Psoas muscle (tissue), 8 donors: Measurements from ENCODE around the gene LSM7. TPM values are rescaled to one million over a fixed set of nuclear protein-coding genes. Genes with fewer than 3 reads are reported as not detected.

ENCODE experiments used
- ATAC-seq, 4 donors: fragments of 200-7000 bp; cut with Tn5 transposase; one replicate each; pipeline ENCODE4 v1.9.1; 2020; ENCODE audit warnings: moderate library complexity in 3 of 4, mild to moderate bottlenecking in 2 of 4
- DNase-seq, 2 donors: peaks; one replicate each; pipeline ENCODE4 v3.0.0-alpha.2; 2020
- H3K27ac ChIP-seq: fragments of 200-600 bp; one replicate; pipeline ENCODE4 v1.8.0; 2022
- H3K27me3 ChIP-seq, 3 donors: fragments of 200-600 bp in 1 of 3; one replicate each; pipeline versions ENCODE4 v1.6.1 to v1.8.0; 2013 to 2022; ENCODE audit warnings: low read length in 2 of 3, mild to moderate bottlenecking in 2 of 3, moderate library complexity in 1 of 3; ENCODE audit not compliant: insufficient read depth in 3 of 3
- H3K36me3 ChIP-seq, 2 donors: fragments of 200-600 bp in 1 of 2; one replicate each; pipeline versions ENCODE4 v1.6.1 to v1.8.0; 2013 to 2022; ENCODE audit warnings: low read depth in 1 of 2, mild to moderate bottlenecking in 1 of 2, moderate library complexity in 1 of 2; ENCODE audit not compliant: insufficient read depth in 1 of 2
- H3K4me1 ChIP-seq: fragments of 200-600 bp; one replicate; pipeline ENCODE4 v1.8.0; 2022
- H3K4me3 ChIP-seq: fragments of 200-600 bp; one replicate; pipeline ENCODE4 v1.8.0; 2022; ENCODE audit warnings: mild to moderate bottlenecking
- H3K9me3 ChIP-seq: fragments of 200-600 bp; one replicate; pipeline ENCODE4 v1.8.0; 2022
- WGBS, 3 donors: extraction: QIAGEN DNeasy Blood & Tissue Kit; methylation state at CpG; one replicate each; pipeline versions ENCODE4 v1.1.6 to v1.1.7; 2013; 5-methylcytosine and 5-hydroxymethylcytosine counted together
- intact Hi-C, 2 donors: fragments of 100-400 bp; cut with DNase I; formaldehyde crosslinking; loops; one replicate each; pipeline versions ENCODE4 v1.11.0 to v1.14.2; 2022
- polyA plus RNA-seq, 3 donors: library from polyadenylated mRNA; stranded (reverse); fragments of 200-250 nt; gene quantifications; one replicate each; pipeline ENCODE4 v1.2.3, GENCODE V29; 2013
- total RNA-seq, 4 donors: library from RNA; stranded (reverse); fragmentation: NEBNext Ultra II Directional in 2 of 4; extraction: Animal tissue kit (Norgen Biotek cat#: 25700) in 2 of 4; gene quantifications; one replicate each; pipeline versions ENCODE4 v1.2.1 to v1.2.4, GENCODE V29; 2021 to 2023
- TF ChIP-seq, protein P1 (sequence below): fragments of 200-600 bp; IDR thresholded peaks from one replicate; pipeline ENCODE4 v1.8.0; 2022; ENCODE audit warnings: antibody characterized with exemption
- donor health status: healthy with polysubstance abuse.
- donor health status: DM: no; HTN: no; CAD: no; lungs with moderate emphysema.
- donor health status: Bipolar disorder and iron deficiency.
- donor health status: healthy.
- donor health status: DM: yes; HTN: yes; CAD: no.
- donor health status: DM: no; HTN: no; CAD: no.
- donor health status: DM: no; HTN: no; CAD: no.
- donor health status: DM: yes; HTN: yes; CAD: no.

Gene LSM7
- total and polyA plus RNA-seq, 7 donors, result 42.2 to 323 (median 89.8) TPM

DNA sequence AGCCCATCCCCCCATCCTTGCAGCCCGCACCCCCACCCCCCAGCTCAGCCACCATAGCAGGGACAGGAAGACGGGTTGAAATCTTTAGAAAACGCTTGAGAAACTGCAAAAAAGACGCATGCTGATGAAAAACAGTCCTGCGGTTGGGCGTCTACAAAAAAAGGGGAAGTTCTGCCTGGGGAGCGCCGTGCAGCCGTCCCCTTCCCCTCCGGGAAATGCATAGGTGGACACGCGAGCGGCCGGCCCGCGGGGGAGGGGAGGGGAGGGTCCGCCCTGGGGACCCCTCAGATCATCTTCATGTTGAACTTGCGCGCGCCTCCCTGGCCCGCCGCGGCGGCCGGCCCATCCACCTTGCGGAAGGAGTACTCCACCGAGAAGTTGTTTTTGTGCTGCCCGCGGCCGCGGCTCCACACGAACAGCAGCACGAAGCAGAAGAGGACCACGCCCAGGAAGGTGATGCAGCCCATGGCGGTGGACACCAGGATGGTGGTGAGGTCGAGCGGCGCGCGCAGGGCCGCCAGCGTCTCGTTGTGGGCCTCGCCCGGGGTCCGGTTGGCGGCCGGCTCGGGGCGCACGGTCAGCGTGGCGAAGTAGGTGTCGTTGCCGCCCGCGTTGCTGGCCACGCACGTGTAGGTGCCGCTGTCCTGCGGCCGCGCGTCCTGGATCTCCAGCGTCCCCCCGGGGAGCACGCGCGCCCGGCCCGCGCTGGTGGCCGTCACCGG, 38.5 kb downstream of the LSM7 start:
- ATAC-seq, result peak in 1 of 4 donors; percentile 27
- TF ChIP-seq, protein P1, sequence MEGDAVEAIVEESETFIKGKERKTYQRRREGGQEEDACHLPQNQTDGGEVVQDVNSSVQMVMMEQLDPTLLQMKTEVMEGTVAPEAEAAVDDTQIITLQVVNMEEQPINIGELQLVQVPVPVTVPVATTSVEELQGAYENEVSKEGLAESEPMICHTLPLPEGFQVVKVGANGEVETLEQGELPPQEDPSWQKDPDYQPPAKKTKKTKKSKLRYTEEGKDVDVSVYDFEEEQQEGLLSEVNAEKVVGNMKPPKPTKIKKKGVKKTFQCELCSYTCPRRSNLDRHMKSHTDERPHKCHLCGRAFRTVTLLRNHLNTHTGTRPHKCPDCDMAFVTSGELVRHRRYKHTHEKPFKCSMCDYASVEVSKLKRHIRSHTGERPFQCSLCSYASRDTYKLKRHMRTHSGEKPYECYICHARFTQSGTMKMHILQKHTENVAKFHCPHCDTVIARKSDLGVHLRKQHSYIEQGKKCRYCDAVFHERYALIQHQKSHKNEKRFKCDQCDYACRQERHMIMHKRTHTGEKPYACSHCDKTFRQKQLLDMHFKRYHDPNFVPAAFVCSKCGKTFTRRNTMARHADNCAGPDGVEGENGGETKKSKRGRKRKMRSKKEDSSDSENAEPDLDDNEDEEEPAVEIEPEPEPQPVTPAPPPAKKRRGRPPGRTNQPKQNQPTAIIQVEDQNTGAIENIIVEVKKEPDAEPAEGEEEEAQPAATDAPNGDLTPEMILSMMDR, result no peak
- peaks cover 22% of the 10 kb centered on the region for H3K4me1 ChIP-seq

GRCh38 chr19:2288818-2289713, 39.3 kb downstream of the LSM7 start:
- Histone ChIP-seq H3K9me3 (no peaks in the 10 kb centered on the region), H3K27ac (no peak overlapping the region), H3K36me3 (no peaks in the 10 kb centered on the region), H3K4me1 (peaks cover 20% of the 10 kb centered on the region), H3K27me3 (peaks cover 0 to 48% (median 31%) of the 10 kb centered on the region in 3 donors), H3K4me3 (no peak overlapping the region)
- intact Hi-C loops, result no loop called here
- TF ChIP-seq, protein P1, result no peak
- WGBS, 3 donors, result 58 to 60% (median 60%) methylated on average over 28 of the region's 28 CpGs
- ATAC-seq (no peak), DNase-seq (no peak)

More for the DNA sequence above, 38.5 kb downstream of the LSM7 start:
- peaks cover 0 to 48% (median 31%) of the 10 kb centered on the region in 3 donors for H3K27me3 ChIP-seq
- intact Hi-C loops, result no loop called here
- peak overlapping the region; percentile 60 for H3K4me3 ChIP-seq
- peak in 1 of 2 donors; percentile 47 for DNase-seq
- H3K27ac ChIP-seq, result no peak overlapping the region
- H3K9me3 ChIP-seq, result no peaks in the 10 kb centered on the region
- 1 to 2% (median 1%) methylated on average over 57 to 74 of the region's 74 CpGs for WGBS, 3 donors
- H3K36me3 ChIP-seq, result no peaks in the 10 kb centered on the region

GRCh38 chr19:2288338-2288817, 40.0 kb downstream of the LSM7 start:
- intact Hi-C loops, result no loop called here
- DNase-seq (no peak), ATAC-seq (no peak)
- Histone ChIP-seq H3K27me3 (peaks cover 0 to 48% (median 31%) of the 10 kb centered on the region in 3 donors), H3K4me1 (peaks cover 17% of the 10 kb centered on the region), H3K27ac (no peak overlapping the region), H3K4me3 (no peak overlapping the region), H3K9me3 (no peaks in the 10 kb centered on the region), H3K36me3 (no peaks in the 10 kb centered on the region)
- TF ChIP-seq, protein P1, result no peak
- WGBS, 3 donors, result 81 to 84% (median 82%) methylated on average over 15 to 17 of the region's 17 CpGs

DNA sequence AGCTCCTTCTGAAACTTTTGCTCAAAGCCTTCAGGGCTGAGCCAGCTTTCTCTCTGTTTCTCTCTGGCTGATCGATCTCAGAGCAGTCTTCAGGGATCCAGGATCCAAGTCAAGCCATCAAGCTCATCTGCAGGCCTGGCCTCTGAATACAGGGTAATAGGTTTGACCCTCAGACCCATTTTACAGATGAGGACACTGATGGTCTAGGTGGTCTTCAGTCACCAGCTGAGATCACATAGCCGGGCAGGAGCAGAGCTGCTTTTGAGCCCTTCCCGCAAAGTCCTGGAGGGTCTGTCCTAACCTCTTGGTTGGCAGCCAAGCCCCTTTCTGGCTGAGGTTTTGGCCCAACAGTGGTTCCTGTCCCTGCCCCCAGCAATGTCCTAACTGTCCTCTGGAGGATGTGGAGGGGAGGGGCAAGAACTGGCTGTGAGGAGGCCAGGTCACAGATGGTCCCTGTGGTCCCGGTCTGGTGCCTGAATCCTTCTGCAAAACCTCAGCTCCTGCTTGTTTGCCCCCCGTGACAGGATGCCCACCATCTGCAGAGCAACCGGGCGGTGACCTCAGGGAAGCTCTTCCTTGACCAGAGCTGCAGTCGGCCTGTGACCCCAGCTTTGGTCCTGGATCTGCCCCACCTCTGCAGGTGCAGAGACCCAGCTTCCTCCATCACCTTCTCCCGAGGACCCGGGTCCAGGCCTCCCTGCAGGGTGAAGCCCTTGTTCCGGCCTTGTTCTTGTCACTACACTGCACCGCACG, 40.6 kb downstream of the LSM7 start:
- H3K4me3 ChIP-seq, result no peak overlapping the region
- TF ChIP-seq, protein P1, result no peak
- H3K27me3 ChIP-seq, result peaks cover 0 to 47% (median 31%) of the 10 kb centered on the region in 3 donors
- intact Hi-C loops, result no loop called here
- ATAC-seq (no peak), DNase-seq (no peak)
- no peaks in the 10 kb centered on the region for H3K36me3 ChIP-seq
- peaks cover 17% of the 10 kb centered on the region for H3K4me1 ChIP-seq
- WGBS, 3 donors, result 78 to 80% (median 79%) methylated on average over 13 of the region's 13 CpGs
- H3K27ac ChIP-seq, result no peak overlapping the region
- no peaks in the 10 kb centered on the region for H3K9me3 ChIP-seq
